Brain microvascular endothelial cell (primary cell): ENCODE measurements around the gene NAPB.
A peak's percentile ranks its signal among the peaks of the same experiment; 100 is the strongest.

Source experiments
- DNase-seq: peaks from one replicate; pipeline ENCODE4 v3.0.0-alpha.2; 2020
- H3K27ac ChIP-seq: fragments of 250-450 bp; sonication (Bioruptor Pico); 2 replicates; pipeline ENCODE4 v1.5.1; 2020; ENCODE audit warnings: mild to moderate bottlenecking, moderate library complexity
- H3K27me3 ChIP-seq: fragments of 250-450 bp; sonication (Bioruptor Pico); replicated peaks from 2 replicates; pipeline ENCODE4 v1.5.1; 2020; ENCODE audit warnings: mild to moderate bottlenecking
- H3K36me3 ChIP-seq: fragments of 250-450 bp; sonication (Bioruptor Pico); replicated peaks from 2 replicates; pipeline ENCODE4 v1.5.1; 2020; ENCODE audit warnings: mild to moderate bottlenecking
- H3K4me3 ChIP-seq: 2 replicates; pipeline ENCODE4 v1.5.1; 2011; ENCODE audit warnings: low read depth, mild to moderate bottlenecking, control low read depth, low read length, moderate library complexity
- CTCF ChIP-seq: IDR thresholded peaks from 2 replicates; pipeline ENCODE4 v1.5.1; 2011; ENCODE audit warnings: low read depth, mild to moderate bottlenecking, moderate library complexity, low read length, control low read depth, inconsistent platforms; ENCODE audit errors: missing control alignments
- in situ Hi-C: cut with HindIII; loops from 2 replicates; pipeline ENCODE4 v1.10.0; 2017; ENCODE audit warnings: low sequenced_read_pairs, low pct_ligation_motif_present

NAPB gene

GRCh38 chr20:23450877-23451276, 29.6 kb upstream of the NAPB start:
- Histone ChIP-seq H3K27me3 (no peaks in the 10 kb centered on the region), H3K4me3 (no peak overlapping the region), H3K27ac (no peak overlapping the region), H3K36me3 (no peaks in the 10 kb centered on the region)
- no peak for TF ChIP-seq CTCF
- in situ Hi-C loops = no loop called here
- DNase-seq = no peak

DNA sequence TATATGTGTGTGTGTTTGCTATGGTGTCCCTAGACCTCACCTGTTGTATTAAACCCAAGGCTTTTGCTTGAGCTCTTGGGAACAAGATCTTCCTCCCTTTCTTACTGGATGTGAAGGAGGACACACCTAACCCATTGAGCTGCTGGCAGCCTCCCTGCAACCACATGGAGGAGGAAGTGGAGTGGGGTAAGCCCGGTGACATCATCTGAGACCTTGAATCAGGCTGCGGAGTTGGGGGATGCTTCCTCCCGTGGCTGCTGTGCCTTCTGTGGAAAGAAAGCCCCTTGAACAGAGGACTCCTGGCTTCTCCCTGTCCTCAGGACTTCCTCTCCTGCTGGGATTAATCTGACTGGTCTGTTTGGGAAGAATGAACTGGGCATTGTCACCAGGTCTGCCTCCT, 28.1 kb upstream of the NAPB start:
- Histone ChIP-seq H3K27ac (no peak overlapping the region), H3K27me3 (no peaks in the 10 kb centered on the region), H3K36me3 (no peaks in the 10 kb centered on the region), H3K4me3 (no peak overlapping the region)
- TF ChIP-seq CTCF = no peak
- in situ Hi-C loops = no loop called here
- DNase-seq = no peak

DNA sequence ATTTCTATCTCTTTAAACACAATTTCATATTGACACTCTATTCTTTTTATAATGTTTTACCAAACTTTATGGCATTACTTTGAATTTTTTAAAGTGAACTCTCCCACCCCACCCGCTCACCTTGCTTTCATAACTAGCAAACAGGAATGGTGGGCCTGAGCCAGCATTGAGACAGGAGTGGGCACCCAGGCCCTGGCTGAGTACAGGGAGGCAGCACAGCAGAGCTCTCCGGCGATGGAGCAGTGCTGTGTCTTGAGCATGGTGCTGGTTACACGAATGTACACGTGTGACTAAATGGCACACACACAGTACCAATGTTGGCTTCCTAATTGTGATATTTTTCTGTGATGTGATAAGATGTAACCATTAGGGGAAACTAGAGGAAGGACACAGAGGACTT, 26.9 kb upstream of the NAPB start:
- H3K4me3 ChIP-seq = no peak overlapping the region
- no peaks in the 10 kb centered on the region for H3K36me3 ChIP-seq
- DNase-seq = no peak
- H3K27ac ChIP-seq = no peak overlapping the region
- no peak for TF ChIP-seq CTCF
- no peaks in the 10 kb centered on the region for H3K27me3 ChIP-seq
- in situ Hi-C loops = no loop called here

GRCh38 chr20:23446505-23446904, 25.2 kb upstream of the NAPB start:
- H3K36me3 ChIP-seq = no peaks in the 10 kb centered on the region
- H3K27ac ChIP-seq = peak overlapping the region; percentile 83
- in situ Hi-C loops = no loop called here
- DNase-seq = peak; percentile 78
- no peak overlapping the region for H3K4me3 ChIP-seq
- TF ChIP-seq CTCF = peak; percentile 87
- no peaks in the 10 kb centered on the region for H3K27me3 ChIP-seq

DNA sequence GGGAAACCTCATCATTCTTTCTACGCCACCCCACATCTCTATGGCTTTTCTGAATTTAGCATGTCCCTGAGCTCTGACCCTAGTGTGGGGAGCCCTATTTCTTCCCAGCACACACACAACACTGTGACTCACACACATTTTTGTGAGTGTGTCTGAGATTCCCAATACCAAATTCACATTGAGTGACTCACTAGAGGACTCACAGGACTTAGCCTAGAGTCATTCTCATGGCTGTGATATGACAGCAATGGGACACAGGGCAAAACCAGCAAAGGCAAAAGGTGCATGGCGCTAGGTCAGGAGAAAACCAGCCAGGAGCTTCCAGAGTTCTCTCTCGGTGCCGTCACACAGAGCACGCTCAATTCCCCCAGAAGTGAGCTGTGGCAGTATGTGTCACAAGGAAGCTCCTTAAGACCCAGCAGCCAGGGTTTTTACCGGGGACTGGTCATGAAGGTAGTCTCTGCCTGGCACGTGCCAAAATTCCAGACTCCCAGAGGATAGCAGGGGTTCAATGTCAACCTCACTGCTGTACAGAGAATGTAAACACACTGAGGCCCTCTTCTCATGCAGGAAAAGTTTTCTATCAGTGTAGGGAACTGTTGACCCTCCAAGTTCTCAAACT, 24.4 kb upstream of the NAPB start:
- H3K27me3 ChIP-seq = no peaks in the 10 kb centered on the region
- in situ Hi-C loops = no loop called here
- peak; percentile 89 for DNase-seq
- H3K4me3 ChIP-seq = no peak overlapping the region
- H3K27ac ChIP-seq = peak overlapping the region; percentile 83
- TF ChIP-seq CTCF = no peak
- no peaks in the 10 kb centered on the region for H3K36me3 ChIP-seq

- Histone ChIP-seq H3K27me3 (no peaks in the 10 kb centered on the region), H3K27ac (no peak overlapping the region), H3K36me3 (no peaks in the 10 kb centered on the region), H3K4me3 (no peak overlapping the region)
- TF ChIP-seq CTCF = no peak
- in situ Hi-C loops = no loop called here
- no peak for DNase-seq
Observed at GRCh38 chr20:23444859-23445258, 23.6 kb upstream of the NAPB start.
